ENCODE results near the gene CALML3.
"Not testable (repeated sequence)": the region's sequence is repeated elsewhere in the genome, so short reads cannot be mapped to it uniquely, and the experiment has no call there.

The CALML3 gene

DNA sequence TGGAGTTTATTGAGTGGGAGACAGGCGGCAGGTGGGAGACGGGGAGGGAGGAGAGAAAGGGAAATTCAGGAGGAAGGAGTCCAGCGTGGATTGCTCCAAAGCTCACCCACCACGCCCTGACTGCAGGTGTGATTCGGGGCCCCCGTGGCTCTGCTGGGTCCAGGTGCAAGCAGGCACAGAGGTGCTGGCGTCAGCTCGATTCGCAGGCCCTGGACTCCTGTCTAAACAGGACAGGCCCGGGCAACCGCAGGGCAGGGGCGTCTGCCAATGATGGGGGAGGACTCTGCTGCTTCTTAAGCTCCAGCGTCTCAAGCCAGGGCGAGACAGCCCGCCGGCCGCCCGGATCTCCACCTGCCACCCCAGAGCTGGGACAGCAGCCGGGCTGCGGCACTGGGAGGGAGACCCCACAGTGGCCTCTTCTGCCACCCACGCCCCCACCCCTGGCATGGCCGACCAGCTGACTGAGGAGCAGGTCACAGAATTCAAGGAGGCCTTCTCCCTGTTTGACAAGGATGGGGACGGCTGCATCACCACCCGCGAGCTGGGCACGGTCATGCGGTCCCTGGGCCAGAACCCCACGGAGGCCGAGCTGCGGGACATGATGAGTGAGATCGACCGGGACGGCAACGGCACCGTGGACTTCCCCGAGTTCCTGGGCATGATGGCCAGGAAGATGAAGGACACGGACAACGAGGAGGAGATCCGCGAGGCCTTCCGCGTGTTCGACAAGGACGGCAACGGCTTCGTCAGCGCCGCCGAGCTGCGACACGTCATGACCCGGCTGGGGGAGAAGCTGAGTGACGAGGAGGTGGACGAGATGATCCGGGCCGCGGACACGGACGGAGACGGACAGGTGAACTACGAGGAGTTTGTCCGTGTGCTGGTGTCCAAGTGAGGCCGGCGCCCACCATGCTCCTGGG, at the start of gene CALML3:
CALML3 (plus strand) TSS at position 321 of the 920 bp plus-strand sequence; CDS start at position 446, 125 bp downstream.
- DNase-seq = no peak

DNA sequence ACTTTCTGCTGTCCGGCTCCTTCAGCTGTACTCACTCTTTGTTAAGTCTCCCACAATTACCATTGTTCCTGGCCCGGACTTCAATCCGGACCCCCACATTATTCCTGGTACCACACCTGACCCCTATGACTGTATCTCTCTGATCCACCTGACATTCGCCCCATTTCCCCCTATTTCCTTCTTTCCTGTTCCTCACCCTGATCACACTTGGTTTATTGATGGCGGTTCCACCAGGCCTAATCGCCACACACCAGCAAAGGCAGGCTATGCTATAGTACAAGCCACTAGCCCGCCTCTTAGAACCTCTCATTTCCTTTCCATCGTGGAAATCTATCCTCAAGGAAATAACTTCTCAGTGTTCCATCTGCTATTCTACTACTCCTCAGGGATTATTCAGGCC, 49.7 kb upstream of the CALML3 start:
- not testable (repeated sequence) for DNase-seq

DNA sequence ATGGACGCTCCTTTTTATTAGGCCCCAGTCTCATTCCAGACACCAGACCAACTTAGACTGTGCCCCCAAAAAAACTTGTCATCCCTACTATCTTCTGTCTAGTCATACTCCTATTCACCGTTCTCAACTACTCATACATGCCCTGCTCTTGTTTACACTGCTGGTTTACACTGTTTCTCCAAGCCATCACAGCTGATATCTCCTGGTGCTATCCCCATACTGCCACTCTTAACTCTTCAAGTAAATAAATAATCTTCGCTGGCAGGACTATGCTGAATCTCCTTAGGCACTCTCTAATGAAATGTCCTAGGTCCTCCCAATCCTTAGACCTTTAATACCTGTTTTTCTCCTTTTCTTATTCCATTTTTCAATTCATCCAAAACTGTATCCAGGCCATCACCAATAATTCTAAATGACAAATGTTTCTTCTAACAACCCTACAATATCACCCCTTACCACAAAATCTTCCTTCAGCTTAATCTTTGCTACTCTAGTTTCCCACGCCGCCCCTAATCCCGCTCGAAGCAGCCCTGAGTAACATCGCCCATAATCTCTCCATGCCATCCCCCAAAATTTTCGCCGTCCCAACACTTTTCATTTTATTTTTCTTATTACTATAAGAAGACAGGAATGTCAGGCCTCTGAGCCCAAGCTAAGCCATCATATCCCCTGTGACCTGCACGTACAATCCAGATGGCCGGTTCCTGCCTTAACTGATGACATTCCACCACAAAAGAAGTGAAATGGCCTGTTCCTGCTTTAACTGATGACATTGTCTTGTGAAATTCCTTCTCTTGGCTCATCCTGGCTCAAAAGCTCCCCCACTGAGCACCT, 48.6 kb upstream of the CALML3 start:
- not testable (repeated sequence) for DNase-seq

DNA sequence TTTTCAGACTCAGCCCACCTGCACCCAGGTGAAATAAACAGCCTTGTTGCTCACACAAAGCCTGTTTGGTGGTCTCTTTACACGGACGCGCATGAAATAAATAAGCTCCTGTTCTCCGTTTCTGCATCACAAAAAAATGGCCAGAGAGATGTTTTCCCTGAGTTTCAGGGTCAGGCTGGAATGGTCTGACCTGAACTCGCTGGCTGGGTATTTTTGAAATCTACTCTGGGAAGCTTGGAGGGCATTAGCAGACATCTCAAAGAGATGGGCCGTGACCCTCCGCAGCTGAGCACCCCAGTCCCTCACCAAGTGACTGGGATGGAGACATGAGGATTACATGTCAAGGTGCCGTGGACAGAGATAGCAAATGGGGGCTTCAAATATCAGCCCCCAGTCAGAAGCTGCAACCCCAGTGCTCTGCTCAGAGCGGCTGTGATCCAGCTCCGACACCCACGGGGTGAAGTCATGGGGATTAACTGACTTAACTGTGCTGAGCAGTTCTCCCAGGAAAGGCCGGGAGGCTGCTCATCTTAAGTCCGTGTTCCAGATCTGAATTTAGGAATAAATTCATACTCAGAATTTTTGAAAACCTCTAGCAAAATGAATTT, 47.7 kb upstream of the CALML3 start:
- no peak for DNase-seq

DNA sequence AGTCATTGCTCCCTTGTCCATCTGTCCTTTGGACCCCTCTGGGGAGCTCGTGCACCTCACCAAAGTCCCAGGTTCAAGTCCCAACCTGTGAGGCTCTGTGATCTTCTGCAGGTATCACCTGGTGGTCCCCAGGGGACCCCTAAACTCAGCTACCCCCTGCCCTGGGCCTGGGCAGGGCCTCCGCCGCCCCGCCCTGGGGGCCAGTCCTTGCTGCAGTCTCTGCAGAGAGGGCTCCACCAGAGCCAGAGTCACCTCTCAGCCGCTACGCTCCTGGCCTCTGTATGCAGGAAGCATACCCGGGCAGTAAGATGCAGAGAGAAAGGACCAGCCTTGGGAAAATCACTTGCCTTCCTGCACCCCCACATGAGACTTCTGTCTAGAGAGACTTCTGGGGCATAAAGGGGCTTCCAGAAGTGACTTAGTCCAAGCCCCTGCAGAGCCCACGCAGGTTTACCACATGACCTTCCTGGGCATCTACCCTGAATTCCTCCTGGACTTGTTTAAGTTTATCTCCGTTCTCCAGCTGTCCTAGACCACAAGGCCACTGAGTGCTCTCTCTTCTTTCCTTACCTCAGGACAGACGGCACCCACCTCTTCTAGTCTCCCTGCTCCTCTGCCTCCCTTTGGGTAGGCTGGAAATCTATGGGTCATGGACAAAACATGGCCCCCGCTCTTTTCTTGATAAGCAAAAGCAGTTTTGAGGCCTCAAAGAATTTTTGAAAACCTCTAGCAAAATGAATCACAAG, 46.6 kb upstream of the CALML3 start:
- no peak for DNase-seq

DNA sequence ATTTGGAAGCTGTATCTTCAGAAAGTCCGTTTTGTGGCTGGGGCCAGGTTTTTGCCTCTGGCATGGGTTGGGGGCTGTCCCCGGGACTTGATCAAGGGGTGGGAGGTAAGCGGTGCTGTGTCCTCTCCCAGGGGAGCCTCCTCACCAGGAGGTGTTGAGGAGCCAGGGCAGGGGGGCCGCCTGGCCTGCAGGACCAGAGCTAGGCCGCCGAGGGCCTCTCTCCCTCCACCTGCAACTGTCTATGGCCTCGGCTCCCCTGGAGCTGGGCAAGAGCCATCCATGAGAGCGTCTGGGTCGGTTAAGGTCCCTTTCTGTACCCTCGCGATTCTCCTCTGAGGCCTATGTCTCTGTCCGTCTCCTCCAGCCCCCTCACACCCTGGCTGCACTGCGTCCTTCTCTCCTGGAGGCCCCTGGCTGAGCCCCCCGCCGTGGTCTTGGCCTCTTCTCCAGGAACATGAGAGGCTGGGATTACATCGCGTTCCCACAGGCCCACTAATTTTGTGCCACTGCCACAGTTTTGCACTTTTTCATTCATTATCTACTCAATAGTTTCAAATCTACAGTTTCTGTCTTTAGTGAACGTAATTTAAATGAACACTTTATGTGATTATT, 46.0 kb upstream of the CALML3 start:
- no peak for DNase-seq

DNA sequence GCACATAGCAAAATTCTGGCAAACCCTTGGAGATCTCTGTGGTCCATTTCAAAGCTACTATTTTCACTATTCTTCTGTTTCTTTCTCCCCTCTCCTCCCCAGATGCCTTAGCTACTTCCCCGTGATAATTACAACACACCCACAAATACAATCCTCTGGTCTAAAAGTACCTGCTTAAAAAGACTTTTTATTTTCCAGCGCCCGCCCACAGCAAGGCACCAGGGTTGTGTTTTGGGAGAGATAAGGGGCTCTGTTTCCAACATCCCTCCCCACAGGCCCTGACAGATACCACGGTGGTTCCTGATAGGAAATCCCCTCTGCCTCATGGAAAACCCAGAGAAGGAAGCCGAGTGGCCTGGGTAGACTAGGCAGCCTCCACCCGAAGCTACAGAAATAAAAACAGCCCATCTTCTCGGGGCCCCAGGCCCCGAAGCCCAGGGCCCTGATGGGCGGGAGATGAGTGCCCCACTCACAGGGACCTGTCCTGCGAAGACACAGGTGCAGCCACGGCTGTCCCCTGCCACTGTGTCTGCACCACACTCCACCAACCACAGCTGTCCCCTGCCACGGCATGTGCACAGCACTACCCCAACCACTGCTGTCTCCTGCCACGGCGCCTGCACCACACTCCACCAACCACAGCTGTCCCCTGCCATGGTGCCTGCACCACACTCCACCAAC, 45.1 kb upstream of the CALML3 start:
- no peak for DNase-seq

DNA sequence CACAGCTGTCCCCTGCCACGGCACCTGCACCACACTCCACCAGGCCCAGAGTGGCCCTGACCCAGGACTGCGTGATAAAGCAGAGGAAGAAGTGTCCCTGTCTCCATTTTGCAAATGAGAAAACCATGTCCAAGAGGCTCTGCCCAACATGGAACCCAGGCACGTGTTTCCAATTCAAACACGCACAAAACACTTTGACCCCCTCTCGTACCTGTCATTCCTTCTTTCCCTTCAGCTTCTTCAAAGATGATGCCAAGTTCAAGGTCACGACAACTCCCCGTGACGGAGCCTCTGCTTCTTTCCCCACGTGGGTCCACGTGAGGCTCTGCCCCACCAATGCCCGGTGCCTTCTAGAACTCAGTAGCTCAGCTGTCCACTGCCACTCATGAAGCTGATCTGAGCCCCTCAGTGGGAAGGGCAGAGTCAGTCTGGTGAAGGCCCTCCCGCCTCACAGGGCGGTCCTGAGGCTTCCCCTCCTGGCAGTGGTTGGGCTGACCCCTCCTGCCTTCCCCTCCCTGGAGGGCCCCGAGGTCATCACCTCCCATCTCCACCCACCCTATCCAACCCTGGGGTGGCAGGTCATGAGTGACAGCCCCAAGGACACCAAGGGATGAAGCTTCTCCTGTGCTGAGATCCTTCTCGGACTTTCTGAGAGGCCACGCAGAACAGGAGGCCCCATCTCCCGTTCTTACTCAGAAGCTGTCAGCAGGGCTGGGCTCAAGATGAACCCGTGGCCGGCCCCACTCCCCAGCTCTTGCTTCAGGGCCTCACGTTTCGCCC, 44.4 kb upstream of the CALML3 start:
- no peak for DNase-seq

DNA sequence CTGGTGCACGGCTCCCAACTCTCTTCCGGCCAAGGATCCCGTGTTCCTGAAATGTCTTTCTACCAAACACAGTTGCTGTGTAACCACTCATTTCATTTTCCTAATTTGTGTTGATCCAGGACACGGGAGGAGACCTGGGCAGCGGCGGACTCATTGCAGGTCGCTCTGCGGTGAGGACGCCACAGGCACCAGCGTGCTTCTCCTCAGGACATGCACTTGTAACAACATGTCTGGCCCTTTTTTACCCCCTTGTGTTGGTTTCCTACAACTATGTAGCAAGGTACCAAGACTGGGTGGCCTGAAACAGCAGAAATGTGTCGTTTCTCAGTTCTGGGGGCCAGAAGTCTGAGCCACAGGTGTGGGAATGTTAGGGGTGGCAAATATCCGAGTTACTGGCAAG, 43.6 kb upstream of the CALML3 start:
- DNase-seq = no peak

DNA sequence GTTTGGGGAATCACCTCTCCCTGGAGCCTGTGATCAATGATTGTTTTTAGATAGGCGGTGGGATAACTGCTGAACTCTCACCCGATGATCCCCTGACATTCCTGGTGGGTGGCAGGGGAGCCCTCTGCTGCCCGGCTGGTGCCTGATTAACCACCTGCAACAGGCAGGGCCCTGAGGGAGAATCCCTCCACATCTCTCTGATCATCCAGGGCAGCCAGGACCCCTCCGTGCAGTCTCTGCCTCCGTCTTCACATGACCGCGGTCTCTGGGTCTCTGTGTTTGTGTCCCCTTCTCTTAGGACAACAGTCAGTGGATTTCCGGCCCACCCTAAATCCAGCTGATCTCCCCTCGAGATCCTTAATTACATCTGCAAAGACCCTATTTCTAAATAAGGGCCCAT, 42.7 kb upstream of the CALML3 start:
- DNase-seq = no peak

DNA sequence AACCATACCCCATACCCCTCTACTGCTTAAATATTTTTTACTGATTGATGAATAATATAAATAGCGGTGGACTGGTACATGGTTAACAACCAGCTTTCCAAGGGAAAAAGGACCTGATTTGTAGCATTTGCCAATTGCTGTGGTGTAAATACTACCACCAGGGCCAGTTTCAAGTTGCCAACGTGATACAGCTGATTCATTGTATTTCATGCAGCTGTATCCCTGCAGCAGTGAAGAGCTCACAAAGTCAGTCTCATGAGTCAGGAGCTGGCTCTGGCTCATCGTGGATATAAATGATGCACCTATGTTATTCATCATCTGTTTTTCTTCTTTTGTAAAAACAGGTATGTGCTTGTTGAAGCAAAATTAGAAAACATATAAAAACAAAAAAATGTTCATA, 40.6 kb upstream of the CALML3 start:
- DNase-seq = no peak

DNA sequence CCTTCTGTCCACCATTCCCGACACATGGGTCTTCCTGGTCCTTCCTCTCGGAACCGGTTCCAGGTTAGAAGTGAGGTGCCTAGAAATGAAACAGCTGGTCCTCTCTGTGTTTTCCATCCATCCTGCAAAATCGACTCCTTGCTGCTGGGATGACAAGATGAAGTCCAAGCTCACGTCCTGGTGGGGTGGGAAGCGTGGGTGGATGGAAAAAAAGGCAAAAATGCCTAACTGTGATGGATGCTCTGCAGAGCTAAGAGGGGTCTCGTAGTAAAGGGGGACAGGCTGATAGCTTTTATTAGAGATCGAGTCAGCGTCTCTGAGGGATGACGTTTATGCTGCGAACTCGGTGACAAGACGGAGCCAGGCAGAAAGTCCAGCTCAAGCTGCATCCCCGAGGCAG, 39.5 kb upstream of the CALML3 start:
- DNase-seq = no peak

DNA sequence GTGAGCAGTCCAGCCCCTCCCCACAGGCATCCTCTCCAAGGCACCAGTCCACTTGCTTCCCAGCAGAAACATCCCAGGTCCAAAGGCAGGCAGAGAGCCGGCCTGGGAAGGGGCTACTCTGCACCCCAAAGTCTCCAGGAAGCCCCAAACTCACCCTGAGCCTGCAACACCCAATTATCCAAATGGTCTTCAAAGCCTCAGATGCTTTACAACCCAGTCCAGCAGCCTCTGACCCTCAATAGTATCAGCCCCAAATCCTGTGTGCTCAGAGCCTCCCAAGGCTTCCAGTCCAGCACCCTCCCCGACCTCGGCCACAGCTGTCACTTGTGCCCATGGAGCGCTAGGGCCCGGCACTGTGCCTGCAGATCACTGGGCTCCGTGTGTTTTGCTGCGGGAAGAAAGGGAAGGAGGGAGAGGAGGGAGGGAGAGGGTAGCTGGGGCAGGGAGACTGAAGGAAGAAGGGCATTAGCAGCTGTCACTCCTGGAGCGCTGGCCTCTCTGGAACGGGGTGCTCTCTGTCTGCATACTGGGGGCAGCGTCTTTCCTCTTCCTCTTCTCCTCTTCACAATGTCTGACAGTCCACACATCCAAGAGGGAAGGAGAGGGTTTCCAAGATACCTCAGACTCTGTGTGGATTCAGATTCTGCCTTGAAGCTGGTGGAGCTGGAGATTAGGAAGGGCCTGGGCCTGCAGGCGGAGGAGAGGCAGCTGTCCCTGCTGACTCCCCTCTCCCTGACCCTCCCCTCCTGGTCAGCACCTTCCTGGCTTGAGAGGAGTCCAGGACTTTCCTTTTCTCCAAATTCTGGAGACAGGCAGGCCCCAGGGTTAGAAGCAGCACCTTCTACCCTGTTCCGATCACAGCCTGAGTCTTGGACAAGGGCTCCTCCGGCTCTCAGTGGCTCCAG, 38.6 kb upstream of the CALML3 start:
- DNase-seq = no peak

DNA sequence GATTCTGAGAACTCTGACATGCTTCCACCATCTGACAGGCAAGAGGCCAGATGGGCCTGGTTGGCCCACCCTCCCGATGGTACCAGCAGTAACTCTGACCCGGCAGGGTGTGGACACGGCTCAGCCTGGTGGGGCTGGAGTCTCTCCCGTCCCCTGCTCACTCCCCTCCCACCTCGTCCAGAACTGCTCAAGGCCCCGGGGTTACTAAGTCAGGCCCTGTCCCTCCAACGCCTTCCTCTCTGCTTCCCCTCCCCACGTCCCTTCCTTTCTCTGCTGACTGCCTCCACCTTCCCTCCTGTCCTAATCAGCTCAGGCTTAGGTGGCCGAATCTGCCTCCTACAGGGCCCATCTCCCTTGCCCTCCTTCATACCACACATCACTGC, 37.9 kb upstream of the CALML3 start:
- DNase-seq = no peak

DNA sequence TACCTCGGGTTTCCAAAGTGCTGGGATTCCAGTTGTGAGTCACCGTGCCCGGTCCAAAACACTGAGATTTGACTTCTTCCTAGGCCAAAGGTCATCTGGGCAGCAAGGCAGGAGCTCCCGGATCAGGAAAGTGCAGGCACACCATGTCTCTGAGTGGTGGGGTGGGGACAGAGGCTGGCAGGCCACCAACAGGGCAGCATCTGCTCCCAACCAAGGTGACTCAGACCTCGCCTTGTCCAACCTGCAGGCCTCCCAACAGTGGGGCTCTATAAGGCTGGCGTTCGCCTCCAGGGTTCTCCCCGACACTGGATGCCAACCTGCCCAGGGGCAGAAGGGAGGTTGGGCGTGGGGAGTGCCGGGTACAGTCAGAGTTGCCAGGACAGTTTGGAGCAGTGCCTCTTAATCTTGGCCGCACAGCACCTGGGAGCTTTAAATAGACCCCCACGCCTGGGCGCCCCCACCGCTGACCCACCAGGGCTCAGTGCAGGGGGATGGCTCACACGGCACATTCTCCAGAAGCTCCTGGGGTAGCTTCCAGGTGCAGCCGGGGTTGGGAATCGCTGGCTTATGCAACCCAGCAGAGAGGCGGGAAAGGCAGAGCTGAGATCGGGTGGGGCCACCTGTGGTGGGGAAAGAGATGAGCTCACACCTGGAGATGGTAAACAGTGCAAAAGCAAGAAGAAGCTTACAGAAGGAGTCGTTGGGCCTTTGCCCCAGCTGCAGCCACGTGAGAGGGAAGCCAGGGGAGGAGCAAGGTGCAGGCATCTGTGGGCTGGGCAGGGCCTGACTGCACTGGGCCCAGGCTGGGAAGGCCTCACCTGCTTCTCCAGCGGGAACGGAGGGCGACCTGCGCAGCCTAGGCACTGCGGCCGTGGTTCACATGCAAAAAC, 36.2 kb upstream of the CALML3 start:
- DNase-seq = no peak

DNA sequence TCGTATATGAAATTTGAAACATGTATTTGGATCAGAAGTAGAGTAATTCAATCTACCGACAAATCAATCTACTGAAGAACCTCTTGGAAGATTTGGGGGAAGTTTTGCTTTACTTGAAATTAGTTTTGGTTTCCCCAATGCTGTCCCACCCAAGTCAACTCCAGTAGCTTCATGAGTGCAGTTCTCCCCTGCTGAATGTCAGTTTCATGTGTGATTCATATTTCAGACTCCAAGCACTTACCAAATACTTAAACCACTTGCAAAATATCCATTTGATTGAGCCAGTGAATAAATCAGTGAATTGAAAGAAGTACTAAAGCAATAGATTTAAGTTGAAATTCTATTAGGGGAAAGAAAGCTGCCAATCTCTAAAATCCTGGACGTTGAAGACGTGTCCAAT, 34.7 kb upstream of the CALML3 start:
- DNase-seq = no peak

DNA sequence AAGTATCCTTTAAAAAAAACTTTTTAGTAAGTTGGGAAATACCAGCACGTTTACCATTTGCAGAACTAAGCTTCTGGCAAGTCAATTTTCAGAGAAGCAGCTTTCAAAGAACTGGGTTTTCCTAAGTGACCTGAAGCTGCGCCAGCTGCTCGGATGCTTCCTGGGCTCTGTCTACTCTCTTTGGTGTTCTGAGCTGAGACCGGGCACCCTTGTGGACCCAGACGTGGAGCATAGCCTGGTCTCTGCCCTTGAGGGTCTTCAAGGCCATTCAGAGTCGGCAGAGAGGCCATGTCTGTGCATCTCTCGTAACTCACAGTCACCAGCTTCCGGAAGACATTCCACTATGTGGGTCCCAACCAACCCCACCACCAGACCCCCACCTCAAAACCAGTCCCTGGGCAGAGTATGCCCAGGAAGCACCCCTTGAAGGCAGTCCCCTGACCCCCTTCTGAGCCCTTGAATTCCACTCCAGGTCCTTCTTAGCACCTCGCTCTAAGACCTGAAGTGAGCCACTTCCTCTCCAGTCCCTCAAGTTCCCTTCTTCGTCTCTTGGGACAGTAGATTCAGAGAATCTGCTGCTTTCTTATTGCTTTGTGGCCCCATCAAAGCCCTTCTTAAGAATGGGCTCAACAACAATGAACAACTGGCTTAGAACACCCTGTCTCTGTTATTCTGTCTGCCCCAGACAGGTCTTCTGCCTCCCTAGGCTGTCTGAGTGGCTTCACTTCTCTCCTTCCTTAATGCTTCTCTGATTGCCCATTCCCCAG, 33.9 kb upstream of the CALML3 start:
- no peak for DNase-seq

DNA sequence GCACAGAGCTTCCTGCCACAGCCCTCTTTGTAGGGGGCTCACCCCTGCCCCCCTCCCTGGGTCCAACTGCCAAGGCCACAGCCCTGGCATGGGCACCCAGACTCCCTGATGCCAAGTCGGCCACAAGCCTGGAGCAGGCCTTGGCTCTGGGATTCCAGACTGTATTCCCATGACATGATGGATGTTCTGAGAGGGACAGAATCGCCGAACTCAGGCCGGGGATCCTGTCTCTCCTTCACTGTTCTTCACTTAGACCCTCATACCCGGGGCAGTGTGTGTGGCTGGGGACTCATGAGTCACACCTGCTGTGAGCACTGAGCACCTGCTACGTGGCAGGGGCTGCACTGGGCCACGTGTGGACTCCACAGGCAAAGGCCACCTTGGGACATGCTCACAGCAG, 33.3 kb upstream of the CALML3 start:
- DNase-seq = no peak

All from NCI-H2171 (cell line).